BE2C (cell line): ENCODE results near the gene COLGALT1.

Experiments used
- DNase-seq: peaks from one replicate; pipeline ENCODE4 v3.0.0-alpha.2; 2020
- H3K27me3 ChIP-seq: fragments of 250-450 bp; sonication (Bioruptor Pico); 2 replicates; pipeline ENCODE4 v1.5.1; 2020; ENCODE audit warnings: mild to moderate bottlenecking
- H3K36me3 ChIP-seq: fragments of 250-450 bp; sonication (Bioruptor Pico); 2 replicates; pipeline ENCODE4 v1.5.1; 2020; ENCODE audit warnings: mild to moderate bottlenecking
- H3K4me1 ChIP-seq: fragments of 250-450 bp; sonication (Bioruptor Pico); 2 replicates; pipeline ENCODE4 v1.5.1; 2020
- H3K4me3 ChIP-seq: 2 replicates; pipeline ENCODE4 v1.5.1; 2011; ENCODE audit warnings: low read depth, low read length
- H3K9me3 ChIP-seq: fragments of 250-450 bp; sonication (Bioruptor Pico); 2 replicates; pipeline ENCODE4 v1.5.1; 2020
- CTCF ChIP-seq: IDR thresholded peaks from 2 replicates; pipeline ENCODE4 v1.5.1; 2012; ENCODE audit warnings: mild to moderate bottlenecking, low read depth, low read length

The COLGALT1 gene

DNA sequence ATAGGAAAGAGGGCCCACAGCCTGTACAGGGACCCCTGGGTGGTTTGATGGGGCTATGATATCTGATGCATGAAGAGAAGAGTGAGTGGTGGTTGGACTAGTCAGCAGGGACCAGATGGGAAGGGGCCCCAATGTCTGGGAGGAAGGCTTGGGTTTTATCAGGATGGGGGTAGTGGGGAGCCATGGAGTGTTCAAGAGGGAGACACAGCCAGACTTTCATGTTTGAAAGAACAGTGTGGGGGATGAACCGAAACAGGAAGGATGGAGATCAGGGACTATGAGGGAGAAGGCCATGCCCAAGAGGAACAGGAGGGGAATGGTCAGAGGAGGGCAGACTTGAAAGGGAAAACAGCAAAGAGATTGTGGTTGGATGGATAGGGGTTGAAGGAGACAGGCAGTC, 69.6 kb downstream of the COLGALT1 start:
- Histone ChIP-seq H3K4me3 (no peak overlapping the region), H3K36me3 (peaks cover 50% of the 10 kb centered on the region), H3K4me1 (no peaks in the 10 kb centered on the region), H3K9me3 (no peaks in the 10 kb centered on the region), H3K27me3 (no peaks in the 10 kb centered on the region)
- DNase-seq, result no peak
- no peak for TF ChIP-seq CTCF

DNA sequence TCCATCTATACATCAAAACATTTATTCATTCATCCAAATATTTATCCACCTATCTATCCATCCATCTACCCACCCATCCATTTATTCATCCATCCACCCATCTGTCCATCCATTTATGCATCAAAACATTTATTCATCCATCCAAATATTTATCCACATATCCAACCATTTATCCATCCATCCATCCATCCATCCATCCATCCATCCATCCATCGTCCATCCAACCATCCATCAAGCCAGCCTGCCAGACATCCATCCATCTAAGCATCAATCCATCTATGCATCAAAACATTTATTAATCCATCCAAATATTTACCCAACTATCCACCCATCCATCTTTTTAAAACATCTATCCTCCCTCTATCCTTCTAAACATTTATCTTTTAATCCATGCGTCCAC, 70.5 kb downstream of the COLGALT1 start:
- no peaks in the 10 kb centered on the region for H3K4me1 ChIP-seq
- H3K9me3 ChIP-seq, result no peaks in the 10 kb centered on the region
- no peak for DNase-seq
- H3K36me3 ChIP-seq, result peaks cover 50% of the 10 kb centered on the region
- H3K27me3 ChIP-seq, result no peaks in the 10 kb centered on the region
- TF ChIP-seq CTCF, result no peak
- H3K4me3 ChIP-seq, result no peak overlapping the region

DNA sequence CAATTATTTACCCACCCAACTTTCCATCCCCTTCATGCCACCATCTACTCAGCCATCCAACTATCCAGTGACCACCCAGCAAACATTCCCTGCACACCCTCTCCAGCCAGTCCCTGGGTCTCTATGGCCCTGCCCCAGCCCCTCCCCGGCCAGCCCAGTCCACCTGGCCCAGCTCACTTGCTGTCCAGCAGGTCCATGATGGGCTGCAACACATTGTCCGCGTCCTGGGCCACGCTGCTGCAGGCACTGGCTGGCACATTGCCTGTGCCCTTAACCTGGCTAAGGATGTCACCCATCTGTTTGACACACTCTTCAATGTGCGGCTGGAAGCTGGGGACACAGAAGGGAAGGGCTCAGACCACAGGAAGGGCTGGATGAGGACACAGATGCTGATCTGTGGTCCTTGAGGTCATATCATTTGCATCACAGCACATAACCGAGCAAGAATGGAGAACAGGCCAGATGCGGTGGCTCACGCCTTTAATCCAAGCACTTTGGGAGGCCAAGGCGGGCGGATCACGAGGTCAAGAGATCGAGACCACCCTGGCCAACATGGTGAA, 71.1 kb downstream of the COLGALT1 start:
- no peak for DNase-seq
- TF ChIP-seq CTCF, result no peak
- Histone ChIP-seq H3K36me3 (peaks cover 52% of the 10 kb centered on the region), H3K27me3 (no peaks in the 10 kb centered on the region), H3K9me3 (no peaks in the 10 kb centered on the region), H3K4me1 (no peaks in the 10 kb centered on the region), H3K4me3 (no peak overlapping the region)

- H3K27me3 ChIP-seq, result no peaks in the 10 kb centered on the region
- no peak for TF ChIP-seq CTCF
- H3K4me1 ChIP-seq, result no peaks in the 10 kb centered on the region
- H3K9me3 ChIP-seq, result no peaks in the 10 kb centered on the region
- DNase-seq, result no peak
- H3K36me3 ChIP-seq, result peaks cover 52% of the 10 kb centered on the region
- no peak overlapping the region for H3K4me3 ChIP-seq
These were observed 71.7 kb downstream of the COLGALT1 start for GRCh38 chr19:17627161-17627560.

DNA sequence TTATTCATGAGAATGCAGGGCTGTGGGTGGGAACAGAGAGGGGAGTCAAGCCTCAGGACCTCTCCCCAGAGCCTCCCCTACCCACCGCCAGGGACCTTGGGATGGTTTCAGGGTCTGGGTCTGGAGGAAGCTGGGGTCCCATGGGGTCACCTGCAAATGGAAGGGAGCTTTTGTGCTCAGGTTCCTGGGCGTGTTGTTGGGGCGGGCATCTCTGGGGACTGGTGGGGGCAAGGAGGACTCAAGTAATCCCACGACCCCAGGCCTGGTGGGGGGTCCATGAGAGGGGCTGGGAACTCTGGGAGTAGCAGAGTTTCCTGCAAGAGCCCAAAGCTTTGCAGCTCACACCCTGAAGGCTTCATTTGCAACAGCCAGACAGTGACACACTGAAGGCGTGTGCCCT, 72.5 kb downstream of the COLGALT1 start:
- Histone ChIP-seq H3K9me3 (no peaks in the 10 kb centered on the region), H3K4me1 (no peaks in the 10 kb centered on the region), H3K27me3 (no peaks in the 10 kb centered on the region), H3K4me3 (no peak overlapping the region), H3K36me3 (peaks cover 54% of the 10 kb centered on the region)
- DNase-seq, result no peak
- no peak for TF ChIP-seq CTCF

GRCh38 chr19:17629760-17630159, 74.3 kb downstream of the COLGALT1 start:
- TF ChIP-seq CTCF, result no peak
- Histone ChIP-seq H3K4me3 (no peak overlapping the region), H3K4me1 (no peaks in the 10 kb centered on the region), H3K9me3 (no peaks in the 10 kb centered on the region), H3K36me3 (peaks cover 40% of the 10 kb centered on the region), H3K27me3 (no peaks in the 10 kb centered on the region)
- DNase-seq, result no peak
